HEK293 (cell line): ENCODE measurements around the gene GNG14.
"Not testable (repeated sequence)": the region's sequence is repeated elsewhere in the genome, so short reads cannot be mapped to it uniquely, and the experiment has no call there.

Experiments used
- ATF2 ChIP-seq: fragments of 450-650 bp; formaldehyde crosslinking; IDR thresholded peaks from 2 replicates; pipeline ENCODE4 v1.5.1; 2016; ENCODE audit warnings: missing biosample characterization, missing genetic modification characterization, low read depth
- CTCF ChIP-seq: fragments of 450-650 bp; formaldehyde crosslinking; IDR thresholded peaks from 2 replicates; pipeline ENCODE4 v1.5.1; 2016; ENCODE audit warnings: missing biosample characterization, missing genetic modification characterization
- ELK4 ChIP-seq: IDR thresholded peaks from 2 replicates; pipeline ENCODE4 v1.6.1; 2011; ENCODE audit warnings: mild to moderate bottlenecking, low read depth, low read length, borderline replicate concordance
- ZNF404 ChIP-seq: fragments of 450-650 bp; formaldehyde crosslinking; IDR thresholded peaks from 2 replicates; pipeline ENCODE4 v1.5.1; 2017; ENCODE audit warnings: missing biosample characterization, missing genetic modification characterization

GRCh38 chr19:12713304-12713703, 25.5 kb downstream of the GNG14 start:
- not testable (repeated sequence) for TF ChIP-seq ATF2 (tag by site-specific recombination); ELK4; CTCF (tag by site-specific recombination); ZNF404 (tag by site-specific recombination)
